ENCODE measurements around the gene SULT1B1. TPM values are rescaled to one million over a fixed set of nuclear protein-coding genes. Genes with fewer than 3 reads are reported as not detected.

The SULT1B1 gene
- polyA plus RNA-seq, 2 donors = 0.26 to 0.41 TPM

GRCh38 chr4:69713593-69713992 is 46.8 kb downstream of the SULT1B1 start:
- Histone ChIP-seq H3K27me3 (ENCODE audit: control insufficient read depth in 1 of 2, insufficient read depth in 2 of 2, low read length in 2 of 2) (no peaks in the 10 kb centered on the region), H3K9me3 (ENCODE audit: control insufficient read depth in 2 of 2, insufficient read depth in 1 of 2, low read depth in 1 of 2, low read length in 1 of 2) (peaks cover 0 to 3% of the 10 kb centered on the region in 2 donors), H3K36me3 (ENCODE audit: control insufficient read depth in 2 of 2, insufficient read depth in 2 of 2, low read length in 1 of 2) (no peaks in the 10 kb centered on the region), H3K27ac (ENCODE audit: low read depth in 2 of 2, low read length in 1 of 2) (no peak overlapping the region), H3K4me3 (ENCODE audit: low read depth in 1 of 2, low read length in 2 of 2) (no peak overlapping the region), H3K4me1 (ENCODE audit: control insufficient read depth in 2 of 2, insufficient read depth in 2 of 2, low read length in 1 of 2) (no peaks in the 10 kb centered on the region)
- 76 to 81% methylated on average over 2 of the region's 2 CpGs for WGBS, 2 donors

GRCh38 chr4:69710580-69710979 is 49.8 kb downstream of the SULT1B1 start:
- no peaks in the 10 kb centered on the region for H3K27me3 ChIP-seq (ENCODE audit: control insufficient read depth in 1 of 2, insufficient read depth in 2 of 2, low read length in 2 of 2)
- no peaks in the 10 kb centered on the region for H3K36me3 ChIP-seq (ENCODE audit: control insufficient read depth in 2 of 2, insufficient read depth in 2 of 2, low read length in 1 of 2)
- H3K27ac ChIP-seq (ENCODE audit: low read depth in 2 of 2, low read length in 1 of 2) = no peak overlapping the region
- 76 to 86% methylated on average over 2 of the region's 2 CpGs for WGBS, 2 donors
- no peak overlapping the region for H3K4me3 ChIP-seq (ENCODE audit: low read depth in 1 of 2, low read length in 2 of 2)
- H3K4me1 ChIP-seq (ENCODE audit: control insufficient read depth in 2 of 2, insufficient read depth in 2 of 2, low read length in 1 of 2) = no peaks in the 10 kb centered on the region
- H3K9me3 ChIP-seq (ENCODE audit: control insufficient read depth in 2 of 2, insufficient read depth in 1 of 2, low read depth in 1 of 2, low read length in 1 of 2) = peaks cover 0 to 3% of the 10 kb centered on the region in 2 donors

- 45 to 54% methylated on average over 1 of the region's 1 CpG for WGBS, 2 donors
- Histone ChIP-seq H3K27me3 (ENCODE audit: control insufficient read depth in 1 of 2, insufficient read depth in 2 of 2, low read length in 2 of 2) (no peaks in the 10 kb centered on the region), H3K27ac (ENCODE audit: low read depth in 2 of 2, low read length in 1 of 2) (no peak overlapping the region), H3K36me3 (ENCODE audit: control insufficient read depth in 2 of 2, insufficient read depth in 2 of 2, low read length in 1 of 2) (no peaks in the 10 kb centered on the region), H3K9me3 (ENCODE audit: control insufficient read depth in 2 of 2, insufficient read depth in 1 of 2, low read depth in 1 of 2, low read length in 1 of 2) (peaks cover 0 to 3% of the 10 kb centered on the region in 2 donors), H3K4me3 (ENCODE audit: low read depth in 1 of 2, low read length in 2 of 2) (no peak overlapping the region), H3K4me1 (ENCODE audit: control insufficient read depth in 2 of 2, insufficient read depth in 2 of 2, low read length in 1 of 2) (no peaks in the 10 kb centered on the region)
Measured at GRCh38 chr4:69708211-69708610, 52.2 kb downstream of the SULT1B1 start.

DNA sequence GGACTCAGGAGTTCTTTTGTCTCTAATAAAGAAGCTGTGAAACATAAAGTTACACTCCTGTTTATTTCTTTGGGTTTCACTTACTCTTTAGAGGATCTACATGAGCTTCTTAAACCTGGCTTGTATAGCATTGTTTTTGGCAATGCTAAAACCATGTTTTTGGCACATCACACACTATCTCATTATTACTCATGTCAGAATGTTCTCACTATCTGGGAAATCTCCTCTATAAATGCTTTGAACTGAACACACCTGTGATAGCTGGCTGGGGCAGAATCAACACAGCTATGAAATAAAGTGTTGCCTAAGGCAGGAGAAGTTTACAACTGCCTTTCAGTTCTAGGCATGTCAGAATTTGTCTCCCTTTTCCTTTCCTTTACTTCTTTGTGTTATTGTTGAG is 52.6 kb downstream of the SULT1B1 start:
- Histone ChIP-seq H3K4me3 (ENCODE audit: low read depth in 1 of 2, low read length in 2 of 2) (no peak overlapping the region), H3K4me1 (ENCODE audit: control insufficient read depth in 2 of 2, insufficient read depth in 2 of 2, low read length in 1 of 2) (no peaks in the 10 kb centered on the region), H3K27me3 (ENCODE audit: control insufficient read depth in 1 of 2, insufficient read depth in 2 of 2, low read length in 2 of 2) (no peaks in the 10 kb centered on the region), H3K27ac (ENCODE audit: low read depth in 2 of 2, low read length in 1 of 2) (no peak overlapping the region), H3K9me3 (ENCODE audit: control insufficient read depth in 2 of 2, insufficient read depth in 1 of 2, low read depth in 1 of 2, low read length in 1 of 2) (peaks cover 0 to 3% of the 10 kb centered on the region in 2 donors), H3K36me3 (ENCODE audit: control insufficient read depth in 2 of 2, insufficient read depth in 2 of 2, low read length in 1 of 2) (no peaks in the 10 kb centered on the region)

GRCh38 chr4:69702201-69702600 is 58.2 kb downstream of the SULT1B1 start:
- H3K4me3 ChIP-seq (ENCODE audit: low read depth in 1 of 2, low read length in 2 of 2) = no peak overlapping the region
- no peaks in the 10 kb centered on the region for H3K36me3 ChIP-seq (ENCODE audit: control insufficient read depth in 2 of 2, insufficient read depth in 2 of 2, low read length in 1 of 2)
- H3K27me3 ChIP-seq (ENCODE audit: control insufficient read depth in 1 of 2, insufficient read depth in 2 of 2, low read length in 2 of 2) = no peaks in the 10 kb centered on the region
- peaks cover 0 to 5% of the 10 kb centered on the region in 2 donors for H3K9me3 ChIP-seq (ENCODE audit: control insufficient read depth in 2 of 2, insufficient read depth in 1 of 2, low read depth in 1 of 2, low read length in 1 of 2)
- WGBS, 2 donors = 92 to 94% methylated on average over 3 of the region's 3 CpGs
- H3K27ac ChIP-seq (ENCODE audit: low read depth in 2 of 2, low read length in 1 of 2) = no peak overlapping the region
- H3K4me1 ChIP-seq (ENCODE audit: control insufficient read depth in 2 of 2, insufficient read depth in 2 of 2, low read length in 1 of 2) = no peaks in the 10 kb centered on the region

- no peaks in the 10 kb centered on the region for H3K27me3 ChIP-seq (ENCODE audit: control insufficient read depth in 1 of 2, insufficient read depth in 2 of 2, low read length in 2 of 2)
- 86 to 87% methylated on average over 4 of the region's 4 CpGs for WGBS, 2 donors
- H3K36me3 ChIP-seq (ENCODE audit: control insufficient read depth in 2 of 2, insufficient read depth in 2 of 2, low read length in 1 of 2) = no peaks in the 10 kb centered on the region
- H3K9me3 ChIP-seq (ENCODE audit: control insufficient read depth in 2 of 2, insufficient read depth in 1 of 2, low read depth in 1 of 2, low read length in 1 of 2) = peaks cover 0 to 5% of the 10 kb centered on the region in 2 donors
- H3K4me1 ChIP-seq (ENCODE audit: control insufficient read depth in 2 of 2, insufficient read depth in 2 of 2, low read length in 1 of 2) = no peaks in the 10 kb centered on the region
- H3K4me3 ChIP-seq (ENCODE audit: low read depth in 1 of 2, low read length in 2 of 2) = no peak overlapping the region
- no peak overlapping the region for H3K27ac ChIP-seq (ENCODE audit: low read depth in 2 of 2, low read length in 1 of 2)
Measured at GRCh38 chr4:69701696-69702095, 58.7 kb downstream of the SULT1B1 start.

DNA sequence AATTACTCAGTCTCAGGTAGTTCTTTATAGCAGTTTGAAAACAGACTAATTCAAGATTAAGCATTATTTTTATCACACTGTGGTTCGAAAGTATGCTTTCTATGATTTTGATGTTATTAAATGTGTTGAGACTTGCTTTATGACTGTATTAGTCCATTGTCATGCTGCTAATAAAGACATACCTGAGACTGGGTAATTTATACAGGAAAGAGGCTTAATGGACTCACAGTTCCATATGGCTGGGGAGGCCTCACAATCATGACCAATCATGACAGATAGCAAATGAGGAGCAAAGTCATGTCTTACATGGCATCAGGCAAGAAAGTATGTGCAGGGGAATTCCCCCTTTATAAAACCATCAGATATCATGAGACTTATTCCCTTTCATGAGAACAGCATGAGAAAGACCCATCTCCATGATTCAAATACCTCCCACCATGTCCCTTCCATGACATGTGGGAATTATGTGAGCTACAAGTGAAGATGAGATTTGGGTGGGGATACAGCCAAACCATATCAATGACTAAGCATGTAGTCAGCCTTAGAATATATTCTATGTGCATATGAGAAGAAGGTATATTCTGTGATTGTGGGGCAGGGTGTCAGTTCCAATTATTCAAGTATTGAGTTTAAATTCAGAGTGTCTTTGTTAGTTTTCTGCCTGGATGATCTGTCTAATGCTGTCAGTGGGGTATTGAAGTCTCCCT is 62.7 kb downstream of the SULT1B1 start:
- peaks cover 0 to 5% of the 10 kb centered on the region in 2 donors for H3K9me3 ChIP-seq (ENCODE audit: control insufficient read depth in 2 of 2, insufficient read depth in 1 of 2, low read depth in 1 of 2, low read length in 1 of 2)
- H3K27ac ChIP-seq (ENCODE audit: low read depth in 2 of 2, low read length in 1 of 2) = no peak overlapping the region
- H3K27me3 ChIP-seq (ENCODE audit: control insufficient read depth in 1 of 2, insufficient read depth in 2 of 2, low read length in 2 of 2) = no peaks in the 10 kb centered on the region
- H3K36me3 ChIP-seq (ENCODE audit: control insufficient read depth in 2 of 2, insufficient read depth in 2 of 2, low read length in 1 of 2) = no peaks in the 10 kb centered on the region
- no peaks in the 10 kb centered on the region for H3K4me1 ChIP-seq (ENCODE audit: control insufficient read depth in 2 of 2, insufficient read depth in 2 of 2, low read length in 1 of 2)
- no peak overlapping the region for H3K4me3 ChIP-seq (ENCODE audit: low read depth in 1 of 2, low read length in 2 of 2)
- whole genome bisulfite sequencing, 2 donors = 75 to 88% methylated on average over 1 of the region's 1 CpG

GRCh38 chr4:69689599-69689998 is 70.8 kb downstream of the SULT1B1 start:
- 0 to 2% methylated on average over 1 of the region's 1 CpG for WGBS, 2 donors

DNA sequence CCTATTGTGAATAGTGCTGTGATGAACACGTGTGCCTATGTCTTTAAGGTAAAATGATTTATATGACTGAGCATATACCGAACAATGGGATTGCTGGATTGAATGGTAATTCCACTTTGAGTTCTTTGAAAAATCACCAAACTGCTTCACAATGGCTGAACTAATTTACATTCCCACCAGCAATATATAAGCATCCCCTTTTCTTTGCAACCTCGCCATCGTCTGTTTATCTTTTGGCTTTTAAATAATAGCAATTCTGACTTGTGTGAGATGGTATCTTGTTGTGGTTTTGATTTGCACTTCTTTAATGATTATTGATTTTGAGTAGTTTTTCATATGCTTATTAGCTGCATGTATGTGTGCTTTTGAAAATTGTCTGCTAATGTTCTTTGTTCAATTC is 75.6 kb downstream of the SULT1B1 start:
- Histone ChIP-seq H3K27ac (ENCODE audit: low read depth in 2 of 2, low read length in 1 of 2) (no peak overlapping the region), H3K27me3 (ENCODE audit: control insufficient read depth in 1 of 2, insufficient read depth in 2 of 2, low read length in 2 of 2) (no peaks in the 10 kb centered on the region), H3K4me3 (ENCODE audit: low read depth in 1 of 2, low read length in 2 of 2) (no peak overlapping the region), H3K4me1 (ENCODE audit: control insufficient read depth in 2 of 2, insufficient read depth in 2 of 2, low read length in 1 of 2) (no peaks in the 10 kb centered on the region), H3K36me3 (ENCODE audit: control insufficient read depth in 2 of 2, insufficient read depth in 2 of 2, low read length in 1 of 2) (no peaks in the 10 kb centered on the region), H3K9me3 (ENCODE audit: control insufficient read depth in 2 of 2, insufficient read depth in 1 of 2, low read depth in 1 of 2, low read length in 1 of 2) (no peaks in the 10 kb centered on the region)
- 67 to 68% methylated on average over 4 of the region's 4 CpGs for WGBS, 2 donors

More at GRCh38 chr4:69689599-69689998, 70.8 kb downstream of the SULT1B1 start:
- Histone ChIP-seq H3K27me3 (ENCODE audit: control insufficient read depth in 1 of 2, insufficient read depth in 2 of 2, low read length in 2 of 2) (no peaks in the 10 kb centered on the region), H3K4me1 (ENCODE audit: control insufficient read depth in 2 of 2, insufficient read depth in 2 of 2, low read length in 1 of 2) (no peaks in the 10 kb centered on the region), H3K27ac (ENCODE audit: low read depth in 2 of 2, low read length in 1 of 2) (no peak overlapping the region), H3K9me3 (ENCODE audit: control insufficient read depth in 2 of 2, insufficient read depth in 1 of 2, low read depth in 1 of 2, low read length in 1 of 2) (no peaks in the 10 kb centered on the region), H3K4me3 (ENCODE audit: low read depth in 1 of 2, low read length in 2 of 2) (no peak overlapping the region), H3K36me3 (ENCODE audit: control insufficient read depth in 2 of 2, insufficient read depth in 2 of 2, low read length in 1 of 2) (no peaks in the 10 kb centered on the region)

Measured in esophagus (tissue), 2 donors.